Fibroblast of lung (primary cell): ENCODE data around the gene SYNM. TPM values are rescaled to one million over a fixed set of nuclear protein-coding genes. Genes with fewer than 3 reads are reported as not detected.

Source experiments
- DNase-seq, 2 donors: peaks; one replicate each; pipeline versions ENCODE4 v3.0.0 to v3.0.0-alpha.2; 2010; ENCODE audit warnings: low read depth in 2 of 2
- H2AFZ ChIP-seq: 2 replicates; pipeline ENCODE4 v1.5.1; 2012; ENCODE audit warnings: low read length, control low read depth, inconsistent platforms
- H3K27ac ChIP-seq: 2 replicates; pipeline ENCODE4 v1.5.1; 2011; ENCODE audit warnings: low read length, control low read depth; ENCODE audit not compliant: insufficient read depth
- H3K27me3 ChIP-seq: 2 replicates; pipeline ENCODE4 v1.5.1; 2011; ENCODE audit warnings: mild to moderate bottlenecking, low read length; ENCODE audit not compliant: control insufficient read depth, insufficient read depth
- H3K36me3 ChIP-seq: 2 replicates; pipeline ENCODE4 v1.5.1; 2011; ENCODE audit warnings: low read length; ENCODE audit not compliant: control insufficient read depth, insufficient read depth
- H3K4me1 ChIP-seq: 2 replicates; pipeline ENCODE4 v1.5.1; 2011; ENCODE audit warnings: low read length; ENCODE audit not compliant: control insufficient read depth, insufficient read depth; ENCODE audit errors: extremely low read depth
- H3K4me2 ChIP-seq: 2 replicates; pipeline ENCODE4 v1.5.1; 2011; ENCODE audit warnings: low read length, control low read depth; ENCODE audit not compliant: insufficient read depth; ENCODE audit errors: extremely low read depth
- H3K4me3 ChIP-seq, 4 experiments: fragments of 200-600 bp in 1 of 4; sonication (generic) in 1 of 4; replicated peaks in 1 of 4; 2 replicates each; pipeline ENCODE4 v1.5.1; 2011 to 2016; ENCODE audit warnings: low read length in 4 of 4, low read depth in 3 of 4, mild to moderate bottlenecking in 3 of 4, control low read depth in 2 of 4, inconsistent platforms in 1 of 4, mixed read lengths in 1 of 4; ENCODE audit not compliant: insufficient read depth in 1 of 4; ENCODE audit errors: control extremely low read depth in 1 of 4
- H3K79me2 ChIP-seq: 2 replicates; pipeline ENCODE4 v1.5.1; 2012; ENCODE audit warnings: mild to moderate bottlenecking, low read length, inconsistent platforms; ENCODE audit not compliant: control insufficient read depth, insufficient read depth
- H3K9ac ChIP-seq: 2 replicates; pipeline ENCODE4 v1.5.1; 2011; ENCODE audit warnings: mild to moderate bottlenecking, low read length, control low read depth; ENCODE audit not compliant: insufficient read depth
- H3K9me3 ChIP-seq: 2 replicates; pipeline ENCODE4 v1.5.1; 2012; ENCODE audit warnings: low read depth, low read length; ENCODE audit not compliant: control insufficient read depth, insufficient read depth
- H4K20me1 ChIP-seq: 2 replicates; pipeline ENCODE4 v1.5.1; 2011; ENCODE audit warnings: low read length; ENCODE audit not compliant: control insufficient read depth, insufficient read depth; ENCODE audit errors: extremely low read depth
- CTCF ChIP-seq, 2 donors: IDR thresholded peaks in 1 of 2; conservative IDR thresholded peaks in 1 of 2; 1 replicate in 1 of 2; 2 replicates in 1 of 2; pipeline ENCODE4 v1.5.1; 2011 to 2012; ENCODE audit warnings: low read length in 2 of 2, control low read depth in 1 of 2, inconsistent platforms in 1 of 2, low read depth in 1 of 2, mild to moderate bottlenecking in 1 of 2
- EZH2 ChIP-seq: IDR thresholded peaks from 2 replicates; pipeline ENCODE4 v1.5.1; 2012; ENCODE audit warnings: low read length, control low read depth, mild to moderate bottlenecking; ENCODE audit errors: missing control alignments
- polyA plus RNA-seq, 2 donors: library from polyadenylated mRNA; depleted of rRNA in 1 of 2; stranded (reverse) in 1 of 2; unstranded in 1 of 2; fragments of >200 nt; gene quantifications; 2 replicates each; pipeline ENCODE4 v1.2.1, GENCODE V29; 2011 to 2012; ENCODE audit warnings: missing spikeins in 1 of 2
- total RNA-seq: library from RNA; depleted of rRNA; stranded (reverse); fragments of >200 nt; gene quantifications from 2 replicates; pipeline ENCODE4 v1.2.1, GENCODE V29; 2014

The SYNM gene
- total and polyA plus RNA-seq, 2 donors (not counting 1 experiment from before 2014, with no cell fraction given), result 1.8 to 8.6 TPM

- no peak overlapping the region for H3K9ac ChIP-seq
- H3K36me3 ChIP-seq, result no peaks in the 10 kb centered on the region
- no peaks in the 10 kb centered on the region for H3K27me3 ChIP-seq
- H3K4me2 ChIP-seq, result no peak overlapping the region
- no peak overlapping the region for H2AFZ ChIP-seq
- no peaks in the 10 kb centered on the region for H3K9me3 ChIP-seq
- no peak for TF ChIP-seq CTCF (conservative IDR thresholded peaks at IDR 0.05 in 1 of 2, IDR thresholded peaks at IDR 0.05 in 1 of 2; ENCODE audit: low read depth in 1 of 2, low read length in 2 of 2)
- no peak for TF ChIP-seq EZH2
- no peaks in the 10 kb centered on the region for H3K79me2 ChIP-seq
- no peak overlapping the region for H3K4me3 ChIP-seq
- no peak overlapping the region for H3K27ac ChIP-seq
- H4K20me1 ChIP-seq, result no peaks in the 10 kb centered on the region
- no peak for DNase-seq
- H3K4me1 ChIP-seq, result no peaks in the 10 kb centered on the region
Measured at GRCh38 chr15:99113547-99114271, 8.8 kb downstream of the SYNM start.

- no peak overlapping the region for H3K27ac ChIP-seq
- no peak for TF ChIP-seq CTCF (conservative IDR thresholded peaks at IDR 0.05 in 1 of 2, IDR thresholded peaks at IDR 0.05 in 1 of 2; ENCODE audit: low read depth in 1 of 2, low read length in 2 of 2)
- no peak for TF ChIP-seq EZH2
- DNase-seq, result no peak
- H3K4me3 ChIP-seq, result no peak overlapping the region
- H3K36me3 ChIP-seq, result no peaks in the 10 kb centered on the region
- H3K9me3 ChIP-seq, result no peaks in the 10 kb centered on the region
- H2AFZ ChIP-seq, result no peak overlapping the region
- H3K4me1 ChIP-seq, result no peaks in the 10 kb centered on the region
- no peaks in the 10 kb centered on the region for H3K27me3 ChIP-seq
- H3K79me2 ChIP-seq, result no peaks in the 10 kb centered on the region
- H4K20me1 ChIP-seq, result no peaks in the 10 kb centered on the region
- H3K4me2 ChIP-seq, result no peak overlapping the region
- no peak overlapping the region for H3K9ac ChIP-seq
Measured at GRCh38 chr15:99114511-99115299, 9.8 kb downstream of the SYNM start.

GRCh38 chr15:99115300-99116215 is 10.7 kb downstream of the SYNM start:
- DNase-seq, result no peak
- Histone ChIP-seq H3K79me2 (no peaks in the 10 kb centered on the region), H3K4me3 (no peak overlapping the region), H3K4me2 (no peak overlapping the region), H3K4me1 (no peaks in the 10 kb centered on the region), H3K27ac (no peak overlapping the region), H3K27me3 (no peaks in the 10 kb centered on the region), H3K36me3 (no peaks in the 10 kb centered on the region), H2AFZ (no peak overlapping the region), H3K9me3 (no peaks in the 10 kb centered on the region), H4K20me1 (no peaks in the 10 kb centered on the region), H3K9ac (no peak overlapping the region)
- TF ChIP-seq CTCF (conservative IDR thresholded peaks at IDR 0.05 in 1 of 2, IDR thresholded peaks at IDR 0.05 in 1 of 2; ENCODE audit: low read depth in 1 of 2, low read length in 2 of 2) (no peak), EZH2 (no peak)
